ENCODE data around the gene MYRIP. TPM values are rescaled to one million over a fixed set of nuclear protein-coding genes. Genes with fewer than 3 reads are reported as not detected.

Gene MYRIP
- total RNA-seq, 4 donors from 2014 or later = 1.6 to 7.1 (median 3.6) TPM

DNA sequence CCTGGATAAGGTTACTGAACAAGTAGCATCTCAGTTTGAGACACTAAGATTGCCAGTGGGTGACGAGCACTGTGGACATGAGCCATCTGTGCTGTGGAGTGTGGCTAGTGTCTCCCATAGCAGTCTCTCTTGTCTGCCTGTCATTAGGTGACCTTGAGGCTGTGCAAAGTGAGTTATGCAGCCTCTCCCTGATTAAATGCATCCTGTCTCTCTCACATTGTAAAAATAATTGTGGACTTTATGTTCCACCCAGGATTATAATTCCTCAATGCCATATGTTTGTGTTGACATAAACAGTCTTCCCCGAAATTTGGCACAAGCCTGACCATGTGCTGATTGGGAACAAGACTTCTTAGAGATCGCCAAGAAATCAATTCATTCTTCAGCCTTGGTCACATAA is 168.9 kb downstream of the MYRIP start:
- no peaks in the 10 kb centered on the region for H3K27me3 ChIP-seq
- H3K36me3 ChIP-seq = no peaks in the 10 kb centered on the region
- no peak overlapping the region for H3K4me3 ChIP-seq (replicated peaks in 1 of 3)
- H3K27ac ChIP-seq = no peak overlapping the region
- intact Hi-C loops (cut with DNase I) = no loop called here
- no peaks in the 10 kb centered on the region for H3K9me3 ChIP-seq
- WGBS, 2 donors = 76 to 85% methylated on average over 3 of the region's 3 CpGs
- no peaks in the 10 kb centered on the region for H3K4me1 ChIP-seq
- no peak for TF ChIP-seq POLR2A (IDR thresholded peaks at IDR 0.05)
- no peak for TF ChIP-seq CTCF (IDR thresholded peaks at IDR 0.05)
- DNase-seq = no peak

DNA sequence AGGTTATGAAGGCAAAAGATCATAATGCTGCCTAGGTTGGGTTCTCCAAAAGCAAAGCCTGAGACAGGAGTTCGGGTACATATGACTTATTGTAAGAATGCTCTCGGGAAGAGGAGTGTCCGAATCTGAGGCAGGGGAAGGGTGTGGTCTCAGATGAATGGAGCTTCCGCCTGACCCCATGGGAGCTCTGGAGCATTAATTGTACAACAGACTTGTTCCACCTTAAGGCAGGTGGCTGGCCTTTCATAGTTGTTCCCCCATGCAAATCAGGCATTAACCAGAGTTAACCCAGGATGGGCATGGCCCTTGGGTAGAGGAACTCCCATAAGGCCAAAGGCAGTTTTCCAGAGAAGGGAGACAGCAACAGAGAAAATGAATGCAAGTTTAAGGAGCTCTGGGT is 170.6 kb downstream of the MYRIP start:
- H3K27ac ChIP-seq = no peak overlapping the region
- whole genome bisulfite sequencing, 2 donors = 55 to 72% methylated on average over 4 of the region's 4 CpGs
- no peak for DNase-seq
- H3K4me3 ChIP-seq (replicated peaks in 1 of 3) = no peak overlapping the region
- TF ChIP-seq POLR2A (IDR thresholded peaks at IDR 0.05) = no peak
- TF ChIP-seq CTCF (IDR thresholded peaks at IDR 0.05) = no peak
- H3K27me3 ChIP-seq = no peaks in the 10 kb centered on the region
- intact Hi-C loops (cut with DNase I) = no loop called here
- H3K4me1 ChIP-seq = no peaks in the 10 kb centered on the region
- H3K9me3 ChIP-seq = no peaks in the 10 kb centered on the region
- no peaks in the 10 kb centered on the region for H3K36me3 ChIP-seq

GRCh38 chr3:39980781-39981180 is 171.4 kb downstream of the MYRIP start:
- H3K4me3 ChIP-seq (replicated peaks in 1 of 3) = no peak overlapping the region
- no peaks in the 10 kb centered on the region for H3K4me1 ChIP-seq
- H3K36me3 ChIP-seq = no peaks in the 10 kb centered on the region
- no peaks in the 10 kb centered on the region for H3K27me3 ChIP-seq
- no peak for DNase-seq
- no peaks in the 10 kb centered on the region for H3K9me3 ChIP-seq
- 83 to 85% methylated on average over 3 of the region's 3 CpGs for WGBS, 2 donors
- intact Hi-C loops (cut with DNase I) = no loop called here
- no peak overlapping the region for H3K27ac ChIP-seq
- TF ChIP-seq CTCF (IDR thresholded peaks at IDR 0.05) (no peak), POLR2A (IDR thresholded peaks at IDR 0.05) (no peak)

DNA sequence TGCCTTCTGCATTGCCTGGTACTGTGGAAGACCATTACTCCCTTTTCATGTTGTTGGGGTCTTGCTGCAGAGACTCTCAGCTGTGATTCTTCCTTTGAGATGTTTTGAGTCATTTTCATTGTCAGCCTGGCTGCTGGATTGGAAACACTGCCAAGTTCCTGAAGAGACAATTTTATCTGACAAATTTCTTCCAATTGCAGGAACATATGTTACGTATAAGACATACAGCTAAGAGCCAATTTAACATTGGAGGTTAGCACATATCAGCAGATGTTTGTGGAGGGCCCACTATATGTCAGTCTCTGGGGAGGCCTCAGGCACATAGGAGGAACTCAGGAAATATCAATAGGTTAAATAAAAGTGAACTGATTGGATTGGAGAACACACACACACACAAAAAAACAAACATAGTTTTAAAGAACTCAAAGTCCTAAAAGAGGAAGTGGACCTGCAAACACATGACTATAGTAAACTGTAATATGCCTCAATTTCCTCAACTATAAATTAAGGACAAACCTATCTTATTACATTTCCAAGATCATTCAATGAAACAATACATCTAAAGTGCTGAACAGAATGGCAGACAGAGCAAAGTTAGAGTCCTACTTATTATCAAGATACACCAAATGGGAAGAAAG is 172.3 kb downstream of the MYRIP start:
- no peaks in the 10 kb centered on the region for H3K4me1 ChIP-seq
- no peaks in the 10 kb centered on the region for H3K36me3 ChIP-seq
- intact Hi-C loops (cut with DNase I) = no loop called here
- H3K27ac ChIP-seq = no peak overlapping the region
- TF ChIP-seq CTCF (IDR thresholded peaks at IDR 0.05) (no peak), POLR2A (IDR thresholded peaks at IDR 0.05) (no peak)
- no peaks in the 10 kb centered on the region for H3K9me3 ChIP-seq
- H3K27me3 ChIP-seq = no peaks in the 10 kb centered on the region
- DNase-seq = no peak
- WGBS, 2 donors = 68 to 82% methylated on average over 1 of the region's 1 CpG
- no peak overlapping the region for H3K4me3 ChIP-seq (replicated peaks in 1 of 3)

DNA sequence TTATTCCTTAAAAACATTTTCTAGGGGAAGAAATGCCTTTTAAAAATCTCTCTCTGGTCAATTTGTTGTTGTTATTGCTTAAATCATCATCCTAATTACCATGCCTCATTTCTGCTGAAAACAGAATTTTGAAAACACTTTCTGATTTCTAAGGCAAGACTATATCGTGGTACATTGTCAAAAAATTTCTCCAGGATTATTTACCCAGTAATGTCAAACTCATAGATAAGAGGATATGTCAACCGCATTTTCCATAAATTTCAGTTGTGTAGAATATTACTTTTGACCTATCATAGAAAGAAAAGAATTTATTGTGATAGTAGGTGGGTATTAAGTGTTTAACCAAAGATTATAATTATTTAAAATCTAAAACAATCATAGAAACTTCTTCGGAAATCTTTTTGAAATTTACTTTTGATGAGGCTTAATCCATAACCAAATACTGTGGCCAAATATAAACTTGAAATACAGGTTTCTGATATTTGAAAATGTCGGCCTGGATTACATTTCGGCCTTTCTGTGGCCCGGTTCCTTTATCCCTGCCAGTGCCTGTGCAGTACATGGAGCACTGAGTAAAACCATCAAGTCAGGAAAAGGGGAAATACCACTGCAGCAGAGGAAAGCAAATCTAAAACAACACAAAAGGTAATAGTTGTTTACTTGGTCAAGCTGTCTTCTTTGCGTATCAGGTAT is 173.4 kb downstream of the MYRIP start:
- Histone ChIP-seq H3K9me3 (no peaks in the 10 kb centered on the region), H3K4me3 (replicated peaks in 1 of 3) (no peak overlapping the region), H3K27me3 (no peaks in the 10 kb centered on the region), H3K4me1 (no peaks in the 10 kb centered on the region), H3K27ac (no peak overlapping the region), H3K36me3 (no peaks in the 10 kb centered on the region)
- intact Hi-C loops (cut with DNase I) = no loop called here
- WGBS, 2 donors = 76 to 85% methylated on average over 7 of the region's 7 CpGs
- TF ChIP-seq CTCF (IDR thresholded peaks at IDR 0.05) = no peak
- TF ChIP-seq POLR2A (IDR thresholded peaks at IDR 0.05) = no peak
- DNase-seq = no peak

Data from thyroid gland (tissue), 4 donors.